Stomach (tissue), 4 donors: ENCODE results near the gene NCOA6.

Source experiments
- EP300 ChIP-seq: sonication (generic); formaldehyde crosslinking; IDR thresholded peaks from one replicate; pipeline ENCODE4 v1.6.1; 2017; ENCODE audit warnings: antibody characterized with exemption
- POLR2A ChIP-seq, 4 donors: fragments of 450-650 bp; IDR thresholded peaks; one replicate each; pipeline ENCODE4 v1.6.1; 2016; ENCODE audit warnings: antibody characterized with exemption in 4 of 4, control low read depth in 2 of 4, mild to moderate bottlenecking in 1 of 4, moderate library complexity in 1 of 4
- POLR2AphosphoS5 ChIP-seq, 3 donors: sonication (generic); formaldehyde crosslinking; IDR thresholded peaks; one replicate each; pipeline ENCODE4 v1.6.1; 2016; ENCODE audit warnings: antibody characterized with exemption in 3 of 3
- TF ChIP-seq, protein P1 (sequence below), 7 experiments: fragments of 450-650 bp in 4 of 7; fragments of 200-600 bp in 3 of 7; sonication (generic) in 3 of 7; IDR thresholded peaks; one replicate each; pipeline ENCODE4 v1.5.1; 2016 to 2019; ENCODE audit warnings: antibody characterized with exemption in 7 of 7, control low read depth in 2 of 7, mild to moderate bottlenecking in 1 of 7

DNA sequence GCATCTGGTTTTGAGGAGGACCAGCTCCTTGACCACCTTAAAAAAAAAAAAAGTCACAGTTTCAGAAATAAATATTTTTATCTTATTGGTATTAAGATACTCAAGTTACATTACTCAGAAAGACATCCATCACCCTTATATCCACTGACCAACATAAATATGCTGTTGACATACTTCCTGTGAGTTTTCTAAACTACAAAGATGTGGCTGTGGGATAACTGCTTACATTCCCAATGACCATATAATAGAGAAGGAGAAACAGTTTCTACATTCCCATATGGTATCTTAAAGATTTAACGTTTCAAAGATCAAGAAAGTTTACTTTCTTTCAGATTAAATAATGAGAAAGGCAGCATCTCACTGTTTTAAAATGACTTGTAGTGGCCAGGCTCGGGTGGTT is 75.0 kb downstream of the NCOA6 start:
- no peak for TF ChIP-seq EP300
- no peak for TF ChIP-seq POLR2A (IDR thresholded peaks at IDR 0.05)
- TF ChIP-seq POLR2AphosphoS5 (IDR thresholded peaks at IDR 0.05): no peak
- TF ChIP-seq, protein P1, sequence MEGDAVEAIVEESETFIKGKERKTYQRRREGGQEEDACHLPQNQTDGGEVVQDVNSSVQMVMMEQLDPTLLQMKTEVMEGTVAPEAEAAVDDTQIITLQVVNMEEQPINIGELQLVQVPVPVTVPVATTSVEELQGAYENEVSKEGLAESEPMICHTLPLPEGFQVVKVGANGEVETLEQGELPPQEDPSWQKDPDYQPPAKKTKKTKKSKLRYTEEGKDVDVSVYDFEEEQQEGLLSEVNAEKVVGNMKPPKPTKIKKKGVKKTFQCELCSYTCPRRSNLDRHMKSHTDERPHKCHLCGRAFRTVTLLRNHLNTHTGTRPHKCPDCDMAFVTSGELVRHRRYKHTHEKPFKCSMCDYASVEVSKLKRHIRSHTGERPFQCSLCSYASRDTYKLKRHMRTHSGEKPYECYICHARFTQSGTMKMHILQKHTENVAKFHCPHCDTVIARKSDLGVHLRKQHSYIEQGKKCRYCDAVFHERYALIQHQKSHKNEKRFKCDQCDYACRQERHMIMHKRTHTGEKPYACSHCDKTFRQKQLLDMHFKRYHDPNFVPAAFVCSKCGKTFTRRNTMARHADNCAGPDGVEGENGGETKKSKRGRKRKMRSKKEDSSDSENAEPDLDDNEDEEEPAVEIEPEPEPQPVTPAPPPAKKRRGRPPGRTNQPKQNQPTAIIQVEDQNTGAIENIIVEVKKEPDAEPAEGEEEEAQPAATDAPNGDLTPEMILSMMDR (IDR thresholded peaks at IDR 0.05): no peak
